Liver (tissue), 9 donors: ENCODE results near the gene TYW1. TPM values are rescaled to one million over a fixed set of nuclear protein-coding genes. Genes with fewer than 3 reads are reported as not detected.
A peak's percentile ranks its signal among the peaks of the same experiment; 100 is the strongest.
"Not testable (repeated sequence)": the region's sequence is repeated elsewhere in the genome, so short reads cannot be mapped to it uniquely, and the experiment has no call there.

Experiments
- DNase-seq: peaks from one replicate; pipeline ENCODE4 v3.0.0-alpha.2; 2017; ENCODE audit warnings: low spot score
- H3K27ac ChIP-seq, 2 donors: one replicate each; pipeline ENCODE4 v1.7.0; 2013; ENCODE audit warnings: inconsistent platforms in 2 of 2, low read length in 2 of 2, control low read depth in 1 of 2, low read depth in 1 of 2, mild to moderate bottlenecking in 1 of 2
- H3K27me3 ChIP-seq, 4 donors: one replicate each; pipeline versions ENCODE4 v1.6.1 to v1.7.0; 2013; ENCODE audit warnings: low read length in 3 of 4, inconsistent platforms in 1 of 4, mild to moderate bottlenecking in 1 of 4, moderate library complexity in 1 of 4; ENCODE audit not compliant: control insufficient read depth in 4 of 4, insufficient read depth in 4 of 4
- H3K36me3 ChIP-seq, 4 donors: one replicate each; pipeline versions ENCODE4 v1.6.1 to v1.7.0; 2013; ENCODE audit warnings: low read length in 3 of 4, mild to moderate bottlenecking in 3 of 4, low read depth in 1 of 4, moderate library complexity in 1 of 4; ENCODE audit not compliant: control insufficient read depth in 4 of 4, insufficient read depth in 3 of 4
- H3K4me1 ChIP-seq, 4 donors: one replicate each; pipeline versions ENCODE4 v1.6.1 to v1.7.0; 2013; ENCODE audit warnings: low read length in 3 of 4, mild to moderate bottlenecking in 3 of 4, moderate library complexity in 1 of 4; ENCODE audit not compliant: control insufficient read depth in 4 of 4, insufficient read depth in 4 of 4
- H3K4me3 ChIP-seq, 3 donors: one replicate each; pipeline versions ENCODE4 v1.6.1 to v1.7.0; 2013; ENCODE audit warnings: low read length in 3 of 3, control low read depth in 1 of 3, low read depth in 1 of 3, mild to moderate bottlenecking in 1 of 3
- H3K9ac ChIP-seq, 2 donors: one replicate each; pipeline ENCODE4 v1.7.0; 2013; ENCODE audit warnings: low read length in 2 of 2, mild to moderate bottlenecking in 2 of 2, moderate library complexity in 2 of 2, control low read depth in 1 of 2, low read depth in 1 of 2
- H3K9me3 ChIP-seq, 4 donors: one replicate each; pipeline versions ENCODE4 v1.6.1 to v1.7.0; 2013; ENCODE audit warnings: low read length in 3 of 4; ENCODE audit not compliant: control insufficient read depth in 4 of 4
- HNF4A ChIP-seq, 2 donors: conservative IDR thresholded peaks; 2 replicates each; pipeline ENCODE4 v1.6.1; 2016; ENCODE audit warnings: antibody characterized with exemption in 2 of 2, mild to moderate bottlenecking in 2 of 2
- JUND ChIP-seq, 2 donors: IDR thresholded peaks; 2 replicates each; pipeline ENCODE4 v1.6.1; 2016; ENCODE audit warnings: antibody characterized with exemption in 2 of 2
- MAX ChIP-seq: IDR thresholded peaks from 2 replicates; pipeline ENCODE4 v1.6.1; 2016; ENCODE audit warnings: antibody characterized with exemption
- RAD21 ChIP-seq, 2 donors: IDR thresholded peaks; 2 replicates each; pipeline ENCODE4 v1.6.1; 2016; ENCODE audit warnings: antibody characterized with exemption in 2 of 2, mild to moderate bottlenecking in 2 of 2
- RXRA ChIP-seq, 2 donors: IDR thresholded peaks; 2 replicates each; pipeline ENCODE4 v1.6.1; 2017 to 2018; ENCODE audit warnings: antibody characterized with exemption in 2 of 2, mild to moderate bottlenecking in 1 of 2
- YY1 ChIP-seq: IDR thresholded peaks from 2 replicates; pipeline ENCODE4 v1.6.1; 2016; ENCODE audit warnings: antibody characterized with exemption, mild to moderate bottlenecking
- WGBS: extraction: QIAGEN DNeasy Blood & Tissue Kit; methylation state at CpG from one replicate; pipeline ENCODE4 v1.1.7; 2013; 5-methylcytosine and 5-hydroxymethylcytosine counted together
- polyA plus RNA-seq, 2 donors: library from polyadenylated mRNA; stranded (reverse) in 1 of 2; unstranded in 1 of 2; fragments of 200-250 nt in 1 of 2; fragments of >200 nt in 1 of 2; fragmentation: Nextera tagmentation in 1 of 2; extraction: Ambion mirVana in 1 of 2; gene quantifications; one replicate each; pipeline versions ENCODE4 v1.2.1 to v1.2.3, GENCODE V29; 2013 to 2015
- total RNA-seq, 2 donors: library from RNA; depleted of rRNA; stranded (reverse); fragments of >200 nt; gene quantifications; one replicate each; pipeline ENCODE4 v1.2.3, GENCODE V29; 2014
- TF ChIP-seq, protein P1 (sequence below): IDR thresholded peaks from 2 replicates; pipeline ENCODE4 v1.6.1; 2016; ENCODE audit warnings: antibody characterized with exemption, mild to moderate bottlenecking
- donor health status: healthy.
- donor health status: healthy.
- donor health status: healthy.
- donor health status: healthy.
- donor health status: healthy.

The TYW1 gene
- total and polyA plus RNA-seq, 4 donors, result 6.7 to 16.6 (median 9.9) TPM

DNA sequence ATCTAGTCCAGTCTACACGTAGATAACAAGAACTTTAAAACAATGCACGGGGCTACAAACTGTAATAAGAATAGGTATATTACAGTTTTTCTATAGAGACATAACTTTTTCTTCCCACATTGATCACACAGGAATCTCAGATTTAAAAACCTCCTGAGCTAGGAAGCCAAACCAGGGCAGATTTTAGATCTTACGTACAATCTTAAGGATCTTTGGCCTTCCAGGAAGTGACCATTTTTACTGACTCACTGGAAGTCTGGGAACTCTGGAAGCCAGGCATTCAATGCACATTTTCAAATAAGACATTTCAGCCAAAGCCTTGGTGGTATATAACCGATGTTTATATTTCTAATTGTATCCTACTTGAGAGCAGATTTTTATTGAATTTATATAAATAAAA, 64.7 kb downstream of the TYW1 start:
- 95% methylated on average over 4 of the region's 4 CpGs for WGBS
- not testable (repeated sequence) for H3K4me3 ChIP-seq, H3K36me3 ChIP-seq, H3K9ac ChIP-seq, H3K9me3 ChIP-seq, H3K27me3 ChIP-seq, H3K27ac ChIP-seq, H3K4me1 ChIP-seq, DNase-seq

DNA sequence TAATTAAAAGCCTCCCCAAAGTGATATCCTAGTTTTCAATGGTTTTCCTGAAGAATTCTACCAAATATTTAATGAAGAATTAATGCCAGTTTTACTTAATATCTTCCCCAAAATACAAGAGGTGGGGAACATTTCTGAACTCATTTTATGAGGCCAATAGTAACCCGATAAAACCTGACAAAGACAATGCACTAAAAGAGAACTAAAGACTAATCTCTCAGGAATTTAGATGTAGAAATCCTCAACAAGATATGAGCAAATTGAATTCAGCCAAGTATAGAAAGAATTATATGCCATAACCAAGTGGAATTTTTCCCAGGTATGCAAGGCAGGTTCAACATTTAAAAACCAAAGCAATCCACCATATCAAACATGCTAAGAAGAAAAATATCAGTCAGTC, 66.2 kb downstream of the TYW1 start:
- H3K4me3 ChIP-seq, H3K4me1 ChIP-seq, DNase-seq, H3K9me3 ChIP-seq, H3K9ac ChIP-seq, H3K27ac ChIP-seq, H3K36me3 ChIP-seq, H3K27me3 ChIP-seq: not testable (repeated sequence)
- WGBS, result 98% methylated on average over 1 of the region's 1 CpG

GRCh38 chr7:67066950-67067622, 70.5 kb downstream of the TYW1 start:
- peak overlapping the region; percentile 82 to 92 for H3K27ac ChIP-seq
- H3K4me3 ChIP-seq, result peak overlapping the region; percentile 16 to 41 (median 26)
- not testable (repeated sequence) for H3K27me3 ChIP-seq, H3K9me3 ChIP-seq, H3K4me1 ChIP-seq, DNase-seq, H3K36me3 ChIP-seq
- WGBS, result 44% methylated on average over 9 of the region's 9 CpGs
- H3K9ac ChIP-seq, result peak overlapping the region; percentile 31 to 50
- TF ChIP-seq JUND (IDR thresholded peaks at IDR 0.05) (peak in 1 of 2 donors; percentile 15), MAX (peak; percentile 15), RAD21 (IDR thresholded peaks at IDR 0.05) (peak in 1 of 2 donors; percentile 20), YY1 (peak; percentile 69), HNF4A (conservative IDR thresholded peaks at IDR 0.05) (peak in 1 of 2 donors; percentile 22), RXRA (IDR thresholded peaks at IDR 0.05) (peak in 1 of 2 donors; percentile 40)
- TF ChIP-seq, protein P1, sequence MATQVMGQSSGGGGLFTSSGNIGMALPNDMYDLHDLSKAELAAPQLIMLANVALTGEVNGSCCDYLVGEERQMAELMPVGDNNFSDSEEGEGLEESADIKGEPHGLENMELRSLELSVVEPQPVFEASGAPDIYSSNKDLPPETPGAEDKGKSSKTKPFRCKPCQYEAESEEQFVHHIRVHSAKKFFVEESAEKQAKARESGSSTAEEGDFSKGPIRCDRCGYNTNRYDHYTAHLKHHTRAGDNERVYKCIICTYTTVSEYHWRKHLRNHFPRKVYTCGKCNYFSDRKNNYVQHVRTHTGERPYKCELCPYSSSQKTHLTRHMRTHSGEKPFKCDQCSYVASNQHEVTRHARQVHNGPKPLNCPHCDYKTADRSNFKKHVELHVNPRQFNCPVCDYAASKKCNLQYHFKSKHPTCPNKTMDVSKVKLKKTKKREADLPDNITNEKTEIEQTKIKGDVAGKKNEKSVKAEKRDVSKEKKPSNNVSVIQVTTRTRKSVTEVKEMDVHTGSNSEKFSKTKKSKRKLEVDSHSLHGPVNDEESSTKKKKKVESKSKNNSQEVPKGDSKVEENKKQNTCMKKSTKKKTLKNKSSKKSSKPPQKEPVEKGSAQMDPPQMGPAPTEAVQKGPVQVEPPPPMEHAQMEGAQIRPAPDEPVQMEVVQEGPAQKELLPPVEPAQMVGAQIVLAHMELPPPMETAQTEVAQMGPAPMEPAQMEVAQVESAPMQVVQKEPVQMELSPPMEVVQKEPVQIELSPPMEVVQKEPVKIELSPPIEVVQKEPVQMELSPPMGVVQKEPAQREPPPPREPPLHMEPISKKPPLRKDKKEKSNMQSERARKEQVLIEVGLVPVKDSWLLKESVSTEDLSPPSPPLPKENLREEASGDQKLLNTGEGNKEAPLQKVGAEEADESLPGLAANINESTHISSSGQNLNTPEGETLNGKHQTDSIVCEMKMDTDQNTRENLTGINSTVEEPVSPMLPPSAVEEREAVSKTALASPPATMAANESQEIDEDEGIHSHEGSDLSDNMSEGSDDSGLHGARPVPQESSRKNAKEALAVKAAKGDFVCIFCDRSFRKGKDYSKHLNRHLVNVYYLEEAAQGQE, result peak; percentile 16

DNA sequence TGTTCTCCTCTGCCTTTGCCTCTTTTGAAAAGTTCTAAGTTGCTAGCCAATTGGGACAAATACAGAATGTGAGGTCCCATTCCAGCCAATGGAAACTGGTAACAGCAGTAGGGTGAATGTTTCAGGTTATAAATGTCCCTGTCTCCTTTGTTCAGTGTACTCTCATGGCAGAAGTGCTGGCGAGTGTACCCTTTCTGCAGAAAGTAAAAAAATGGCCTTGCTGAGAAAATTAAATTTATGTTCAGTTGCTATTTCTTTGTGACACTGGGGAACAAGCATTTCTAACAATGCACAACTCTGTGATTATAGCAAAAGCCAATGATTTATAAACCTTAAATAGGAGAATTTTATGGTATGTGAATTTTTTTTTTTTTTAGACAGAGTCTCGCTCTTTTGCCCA, 79.5 kb downstream of the TYW1 start:
- H3K36me3 ChIP-seq, result peaks cover 0 to 10% (median 3%) of the 10 kb centered on the region in 4 donors

GRCh38 chr7:67082880-67083279, 86.2 kb downstream of the TYW1 start:
- DNase-seq, H3K27me3 ChIP-seq, H3K36me3 ChIP-seq, H3K4me1 ChIP-seq, H3K9me3 ChIP-seq, H3K4me3 ChIP-seq, H3K9ac ChIP-seq, H3K27ac ChIP-seq: not testable (repeated sequence)
- 98% methylated on average over 4 of the region's 4 CpGs for WGBS

More for the DNA sequence above, 79.5 kb downstream of the TYW1 start:
- WGBS, result 93% methylated on average over 2 of the region's 2 CpGs
- not testable (repeated sequence) for DNase-seq, H3K9me3 ChIP-seq, H3K9ac ChIP-seq, H3K27ac ChIP-seq, H3K4me3 ChIP-seq, H3K27me3 ChIP-seq, H3K4me1 ChIP-seq

DNA sequence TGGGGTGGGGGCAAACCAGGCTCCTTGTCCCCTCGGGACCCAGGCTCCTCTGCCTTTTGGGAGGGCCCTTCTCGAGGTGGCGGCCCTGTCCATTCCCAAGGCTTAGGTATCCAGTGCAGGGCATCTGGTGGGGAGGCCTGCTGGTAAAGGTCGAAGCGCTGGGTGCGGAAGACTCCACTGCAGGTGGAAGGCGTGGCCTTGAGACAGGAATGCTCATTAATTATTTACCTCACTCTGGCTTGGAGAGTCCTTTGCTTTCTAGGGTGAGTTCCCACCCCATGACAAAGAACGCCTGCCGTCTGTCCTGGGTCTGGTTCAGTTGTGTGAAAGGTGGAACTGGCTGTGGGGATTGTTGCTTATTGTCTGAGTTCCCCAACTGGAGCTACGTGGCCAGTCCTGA, 92.6 kb downstream of the TYW1 start:
- not testable (repeated sequence) for H3K9me3 ChIP-seq, H3K27me3 ChIP-seq, H3K36me3 ChIP-seq, H3K27ac ChIP-seq, H3K4me1 ChIP-seq, H3K9ac ChIP-seq, DNase-seq, H3K4me3 ChIP-seq
- WGBS, result 90% methylated on average over 10 of the region's 10 CpGs
